Measurements from ENCODE around the gene KLHDC2. TPM values are rescaled to one million over a fixed set of nuclear protein-coding genes. Genes with fewer than 3 reads are reported as not detected.
"Not testable (repeated sequence)": the region's sequence is repeated elsewhere in the genome, so short reads cannot be mapped to it uniquely, and the experiment has no call there.

KLHDC2 gene
- total RNA-seq, 1 experiment from 2014 or later = 32.4 TPM

DNA sequence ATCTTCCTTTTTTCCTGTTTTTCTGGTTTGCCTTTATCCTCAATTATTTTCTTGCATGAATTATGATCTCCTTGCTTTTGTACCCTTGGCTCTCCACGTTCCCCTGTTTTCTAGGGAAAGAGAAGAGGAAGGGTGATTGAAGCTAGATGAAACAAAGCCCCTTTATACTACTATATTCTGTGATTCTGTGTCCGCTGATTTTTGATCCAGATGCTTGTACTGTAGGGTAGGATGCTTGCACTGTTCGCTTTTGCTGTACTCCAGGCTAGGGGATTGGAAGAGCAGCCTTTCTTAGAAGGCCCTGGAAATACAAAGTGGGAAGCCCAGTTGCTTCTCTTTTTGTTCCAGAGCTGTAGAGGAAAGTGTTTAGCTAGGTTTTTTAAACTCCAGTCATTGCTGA is 35.1 kb upstream of the KLHDC2 start:
- no peak for DNase-seq (ENCODE audit: unreplicated experiment)
- TF ChIP-seq, protein P1, sequence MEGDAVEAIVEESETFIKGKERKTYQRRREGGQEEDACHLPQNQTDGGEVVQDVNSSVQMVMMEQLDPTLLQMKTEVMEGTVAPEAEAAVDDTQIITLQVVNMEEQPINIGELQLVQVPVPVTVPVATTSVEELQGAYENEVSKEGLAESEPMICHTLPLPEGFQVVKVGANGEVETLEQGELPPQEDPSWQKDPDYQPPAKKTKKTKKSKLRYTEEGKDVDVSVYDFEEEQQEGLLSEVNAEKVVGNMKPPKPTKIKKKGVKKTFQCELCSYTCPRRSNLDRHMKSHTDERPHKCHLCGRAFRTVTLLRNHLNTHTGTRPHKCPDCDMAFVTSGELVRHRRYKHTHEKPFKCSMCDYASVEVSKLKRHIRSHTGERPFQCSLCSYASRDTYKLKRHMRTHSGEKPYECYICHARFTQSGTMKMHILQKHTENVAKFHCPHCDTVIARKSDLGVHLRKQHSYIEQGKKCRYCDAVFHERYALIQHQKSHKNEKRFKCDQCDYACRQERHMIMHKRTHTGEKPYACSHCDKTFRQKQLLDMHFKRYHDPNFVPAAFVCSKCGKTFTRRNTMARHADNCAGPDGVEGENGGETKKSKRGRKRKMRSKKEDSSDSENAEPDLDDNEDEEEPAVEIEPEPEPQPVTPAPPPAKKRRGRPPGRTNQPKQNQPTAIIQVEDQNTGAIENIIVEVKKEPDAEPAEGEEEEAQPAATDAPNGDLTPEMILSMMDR (IDR thresholded peaks at IDR 0.05; ENCODE audit: unreplicated experiment) = no peak
- H3K36me3 Mint-ChIP-seq (ENCODE audit: insufficient read depth, unreplicated experiment) = no peaks in the 10 kb centered on the region
- H3K9me3 Mint-ChIP-seq (ENCODE audit: unreplicated experiment) = no peaks in the 10 kb centered on the region
- no peak overlapping the region for H3K4me3 Mint-ChIP-seq (ENCODE audit: unreplicated experiment)
- no peak overlapping the region for H3K27ac Mint-ChIP-seq (ENCODE audit: low read depth, unreplicated experiment)
- POLR2A ChIA-PET = no interaction called here
- intact Hi-C loops (cut with micrococcal nuclease) = no loop called here
- CTCF ChIA-PET = interaction anchor here (1.2 kb wide), 1 partner anchor 15 kb away, joined by 4 read pairs; no protein-coding TSS in a partner anchor
- no TSS peak for BruUV-seq (replicated peaks)
- H3K27me3 Mint-ChIP-seq (ENCODE audit: insufficient read depth, unreplicated experiment) = no peaks in the 10 kb centered on the region
- H3K4me1 Mint-ChIP-seq (ENCODE audit: insufficient read depth, unreplicated experiment) = no peaks in the 10 kb centered on the region

DNA sequence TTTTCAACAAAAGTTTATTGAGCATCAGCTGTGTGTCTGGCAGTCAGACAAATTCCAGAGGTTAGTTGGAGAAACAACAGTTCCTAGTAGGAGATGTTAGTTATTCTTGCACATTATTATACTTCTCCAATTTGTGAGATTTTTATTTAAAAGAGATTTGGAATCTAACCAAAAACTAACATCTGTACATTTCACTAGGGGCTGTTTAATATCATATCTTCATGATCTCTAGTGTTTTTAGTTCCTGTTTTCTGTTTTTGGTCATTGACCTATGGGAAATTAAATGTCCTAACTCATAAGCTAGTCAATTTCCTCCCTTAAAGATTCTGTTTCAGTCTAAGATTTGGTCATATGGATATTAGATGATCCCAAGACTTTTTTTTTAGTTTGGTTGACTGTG is 34.1 kb upstream of the KLHDC2 start:
- Mint-ChIP-seq H3K27ac (ENCODE audit: low read depth, unreplicated experiment) (no peak overlapping the region), H3K27me3 (ENCODE audit: insufficient read depth, unreplicated experiment) (peaks cover 4% of the 10 kb centered on the region), H3K4me1 (ENCODE audit: insufficient read depth, unreplicated experiment) (no peaks in the 10 kb centered on the region), H3K36me3 (ENCODE audit: insufficient read depth, unreplicated experiment) (no peaks in the 10 kb centered on the region), H3K4me3 (ENCODE audit: unreplicated experiment) (no peak overlapping the region), H3K9me3 (ENCODE audit: unreplicated experiment) (no peaks in the 10 kb centered on the region)
- no TSS peak for BruUV-seq (replicated peaks)
- DNase-seq (ENCODE audit: unreplicated experiment) = no peak
- ChIA-PET POLR2A (no interaction called here), CTCF (no interaction called here)
- intact Hi-C loops (cut with micrococcal nuclease) = no loop called here
- TF ChIP-seq, protein P1 (IDR thresholded peaks at IDR 0.05; ENCODE audit: unreplicated experiment) = no peak

DNA sequence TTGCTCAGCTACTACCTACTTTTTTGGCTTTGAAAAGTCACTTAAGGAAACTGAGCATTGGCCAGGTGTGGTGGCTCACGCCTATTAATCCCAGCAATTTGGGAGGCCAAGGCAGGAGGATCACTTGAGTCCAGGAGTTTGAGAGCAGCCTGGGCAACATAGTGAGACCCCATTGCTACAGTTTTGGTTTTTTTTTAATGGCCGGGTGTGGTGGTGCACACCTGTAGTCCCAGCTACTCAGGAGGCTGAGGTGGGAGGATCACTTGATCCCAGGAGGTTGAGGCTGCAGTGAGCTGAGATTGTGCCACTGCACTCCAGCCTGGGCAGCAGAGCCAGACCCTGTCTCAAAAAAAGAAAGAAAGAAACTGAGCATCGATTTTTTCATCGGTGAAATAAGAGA is 32.3 kb upstream of the KLHDC2 start:
- intact Hi-C loops (cut with micrococcal nuclease); H3K9me3 Mint-ChIP-seq (ENCODE audit: unreplicated experiment); H3K4me3 Mint-ChIP-seq (ENCODE audit: unreplicated experiment); BruUV-seq (replicated peaks); DNase-seq (ENCODE audit: unreplicated experiment); H3K27ac Mint-ChIP-seq (ENCODE audit: low read depth, unreplicated experiment); H3K4me1 Mint-ChIP-seq (ENCODE audit: insufficient read depth, unreplicated experiment); H3K36me3 Mint-ChIP-seq (ENCODE audit: insufficient read depth, unreplicated experiment): not testable (repeated sequence)
- peaks cover 14% of the 10 kb centered on the region for H3K27me3 Mint-ChIP-seq (ENCODE audit: insufficient read depth, unreplicated experiment)
- CTCF ChIA-PET = interaction anchor here (0.6 kb wide), 1 partner anchor 1460 kb away, joined by 3 read pairs; no protein-coding TSS in a partner anchor
- POLR2A ChIA-PET = interaction anchor here (1.1 kb wide), 1 partner anchor 32 kb away, joined by 3 read pairs; no protein-coding TSS in a partner anchor

DNA sequence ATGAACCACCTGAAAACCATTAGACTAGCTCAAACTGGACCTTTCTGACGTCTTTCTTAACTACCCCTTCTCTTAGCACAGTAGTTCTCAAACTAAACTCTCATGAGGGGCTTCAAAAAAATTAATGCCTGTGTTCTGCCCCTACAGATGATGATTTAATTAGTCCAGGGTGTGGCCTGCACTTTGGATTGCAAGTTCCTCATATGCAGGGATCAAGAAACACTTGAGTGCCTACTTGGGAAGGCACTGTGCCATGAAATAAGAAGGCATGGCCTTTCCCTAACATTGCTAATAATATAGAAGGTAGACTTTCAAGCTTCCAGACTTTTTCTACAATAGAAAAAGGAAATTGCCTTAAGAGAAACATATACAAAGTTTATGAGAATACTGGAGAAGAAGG is 22.8 kb upstream of the KLHDC2 start:
- ChIA-PET POLR2A (interaction anchor here (1.7 kb wide), 1 partner anchor 9 kb away, joined by 3 read pairs; no protein-coding TSS in a partner anchor), CTCF (no interaction called here)

DNA sequence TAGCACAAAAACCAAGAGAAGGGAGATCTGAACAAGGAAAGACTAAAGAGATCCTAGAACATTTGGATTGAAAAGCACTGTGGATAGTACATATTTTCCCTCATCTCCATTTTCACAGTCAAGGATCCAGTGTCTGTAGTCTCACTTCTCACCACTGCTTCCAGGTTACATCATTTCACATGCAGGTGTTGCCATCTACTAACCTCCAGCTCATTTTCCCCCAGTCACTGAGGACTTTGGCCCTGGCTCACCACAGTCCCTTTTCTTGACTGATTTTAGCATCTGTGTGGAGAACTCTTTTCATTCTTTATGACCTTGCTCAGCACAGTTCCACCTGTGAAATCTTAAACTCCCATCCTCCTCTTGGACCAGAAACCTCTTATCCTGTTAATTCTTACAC is 21.5 kb upstream of the KLHDC2 start:
- H3K9me3 Mint-ChIP-seq (ENCODE audit: unreplicated experiment); H3K4me3 Mint-ChIP-seq (ENCODE audit: unreplicated experiment); CTCF ChIA-PET; H3K4me1 Mint-ChIP-seq (ENCODE audit: insufficient read depth, unreplicated experiment); BruUV-seq (replicated peaks); H3K36me3 Mint-ChIP-seq (ENCODE audit: insufficient read depth, unreplicated experiment); POLR2A ChIA-PET; H3K27ac Mint-ChIP-seq (ENCODE audit: low read depth, unreplicated experiment); intact Hi-C loops (cut with micrococcal nuclease); DNase-seq (ENCODE audit: unreplicated experiment): not testable (repeated sequence)
- H3K27me3 Mint-ChIP-seq (ENCODE audit: insufficient read depth, unreplicated experiment) = peaks cover 34% of the 10 kb centered on the region

More for the DNA sequence above, 22.8 kb upstream of the KLHDC2 start:
- H3K4me1 Mint-ChIP-seq (ENCODE audit: insufficient read depth, unreplicated experiment) = no peaks in the 10 kb centered on the region
- H3K27ac Mint-ChIP-seq (ENCODE audit: low read depth, unreplicated experiment) = no peak overlapping the region
- BruUV-seq (replicated peaks) = no TSS peak
- TF ChIP-seq, protein P1 (IDR thresholded peaks at IDR 0.05; ENCODE audit: unreplicated experiment) = no peak
- no peak for DNase-seq (ENCODE audit: unreplicated experiment)
- peaks cover 34% of the 10 kb centered on the region for H3K27me3 Mint-ChIP-seq (ENCODE audit: insufficient read depth, unreplicated experiment)
- H3K4me3 Mint-ChIP-seq (ENCODE audit: unreplicated experiment) = no peak overlapping the region
- no peaks in the 10 kb centered on the region for H3K9me3 Mint-ChIP-seq (ENCODE audit: unreplicated experiment)
- intact Hi-C loops (cut with micrococcal nuclease) = no loop called here
- H3K36me3 Mint-ChIP-seq (ENCODE audit: insufficient read depth, unreplicated experiment) = no peaks in the 10 kb centered on the region
